Spinal cord (tissue), 10 donors: Measurements from ENCODE around the gene RFTN1. TPM values are rescaled to one million over a fixed set of nuclear protein-coding genes. Genes with fewer than 3 reads are reported as not detected.

ENCODE experiments used
- DNase-seq, 6 donors: peaks; one replicate each; pipeline versions ENCODE4 v3.0.0 to v3.0.0-alpha.2; 2013 to 2015; ENCODE audit warnings: low spot score in 6 of 6, low read depth in 4 of 6
- H3K27ac ChIP-seq: one replicate; pipeline ENCODE4 v1.5.1; 2013; ENCODE audit warnings: low read depth, low read length, control low read depth
- H3K27me3 ChIP-seq: one replicate; pipeline ENCODE4 v1.6.1; 2013; ENCODE audit warnings: low read length; ENCODE audit not compliant: control insufficient read depth, insufficient read depth
- H3K36me3 ChIP-seq: one replicate; pipeline ENCODE4 v1.6.1; 2013; ENCODE audit warnings: low read length; ENCODE audit not compliant: control insufficient read depth, insufficient read depth
- H3K4me1 ChIP-seq: one replicate; pipeline ENCODE4 v1.6.1; 2013; ENCODE audit warnings: low read length; ENCODE audit not compliant: control insufficient read depth, insufficient read depth
- H3K4me3 ChIP-seq: one replicate; pipeline ENCODE4 v1.5.1; 2013; ENCODE audit warnings: low read depth, low read length, control low read depth
- H3K9me3 ChIP-seq: one replicate; pipeline ENCODE4 v1.6.1; 2013; ENCODE audit warnings: low read length; ENCODE audit not compliant: control insufficient read depth, insufficient read depth
- WGBS: methylation state at CpG from one replicate; pipeline ENCODE4 v1.1.5; 2013; ENCODE audit warnings: missing lambda C conversion rate; ENCODE audit not compliant: insufficient coverage; 5-methylcytosine and 5-hydroxymethylcytosine counted together
- polyA plus RNA-seq, 2 donors: library from polyadenylated mRNA; unstranded; fragments of 120-200 nt; gene quantifications; one replicate each; pipeline ENCODE4 v1.2.1, GENCODE V29; 2013; ENCODE audit not compliant: insufficient read length in 2 of 2
- total RNA-seq, 2 donors: library from RNA; depleted of rRNA in 1 of 2; stranded (reverse); fragments of 120-200 nt in 1 of 2; fragments of >200 nt in 1 of 2; gene quantifications; one replicate each; pipeline versions ENCODE4 v1.2.3 to v1.2.4, GENCODE V29; 2013 to 2014
- donor health status: healthy.

Gene RFTN1
- total and polyA plus RNA-seq, 4 donors, result 15.6 to 26.8 (median 25.7) TPM

DNA sequence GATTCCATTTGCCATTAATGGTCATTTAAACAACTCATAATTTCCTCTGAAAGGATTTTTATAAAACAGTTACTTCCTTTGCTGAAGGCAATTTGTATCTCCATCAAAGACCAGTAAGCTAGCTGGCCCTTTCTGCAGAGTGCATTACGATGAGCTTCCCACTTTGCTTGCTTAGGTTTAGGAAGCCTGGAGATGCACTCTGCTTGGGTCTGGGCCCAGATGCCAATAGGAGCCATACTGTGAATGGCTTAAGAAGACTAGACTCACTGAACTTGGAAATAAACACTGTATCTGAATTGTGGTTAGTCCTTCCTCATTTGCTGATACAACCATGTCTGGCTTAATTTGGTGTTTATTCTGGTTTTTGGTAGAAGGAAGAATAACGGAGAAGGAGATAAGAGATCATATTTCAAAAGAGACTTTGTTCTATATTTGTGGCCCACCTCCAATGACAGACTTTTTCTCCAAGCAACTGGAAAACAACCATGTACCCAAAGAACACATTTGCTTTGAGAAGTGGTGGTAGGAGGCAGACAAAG, 210.4 kb downstream of the RFTN1 start:
- peak in 1 of 6 donors; percentile 37 for DNase-seq
- no peaks in the 10 kb centered on the region for H3K27me3 ChIP-seq
- H3K4me1 ChIP-seq, result peaks cover 18% of the 10 kb centered on the region
- WGBS, result 67% methylated on average over 1 of the region's 2 CpGs
- H3K9me3 ChIP-seq, result no peaks in the 10 kb centered on the region
- no peak overlapping the region for H3K27ac ChIP-seq
- H3K36me3 ChIP-seq, result peaks cover 4% of the 10 kb centered on the region
- no peak overlapping the region for H3K4me3 ChIP-seq

- peaks cover 19% of the 10 kb centered on the region for H3K4me1 ChIP-seq
- peaks cover 4% of the 10 kb centered on the region for H3K36me3 ChIP-seq
- H3K4me3 ChIP-seq, result no peak overlapping the region
- no peak overlapping the region for H3K27ac ChIP-seq
- WGBS, result 20% methylated on average over 5 of the region's 6 CpGs
- DNase-seq, result peak in 3 of 6 donors; percentile 33 to 88 (median 65)
- no peaks in the 10 kb centered on the region for H3K9me3 ChIP-seq
- H3K27me3 ChIP-seq, result no peaks in the 10 kb centered on the region
Observed at GRCh38 chr3:16302082-16302631, 211.3 kb downstream of the RFTN1 start.

DNA sequence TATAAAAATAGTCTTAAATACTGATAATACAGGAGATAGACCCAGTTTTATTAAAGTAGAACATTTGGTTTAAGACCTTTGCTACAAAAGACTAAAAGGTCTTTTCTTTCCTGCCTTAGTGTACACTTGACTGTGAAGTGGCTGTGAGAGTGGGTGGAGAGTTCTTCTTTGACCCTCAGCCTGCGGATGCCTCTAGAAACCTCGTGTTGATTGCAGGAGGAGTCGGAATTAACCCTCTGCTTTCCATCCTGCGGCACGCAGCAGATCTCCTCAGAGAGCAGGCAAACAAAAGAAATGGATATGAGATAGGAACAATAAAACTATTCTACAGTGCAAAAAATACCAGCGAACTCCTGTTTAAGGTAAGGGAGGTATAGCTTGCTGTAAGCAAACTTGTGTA, 212.0 kb downstream of the RFTN1 start:
- Histone ChIP-seq H3K27ac (no peak overlapping the region), H3K4me1 (peaks cover 19% of the 10 kb centered on the region), H3K27me3 (no peaks in the 10 kb centered on the region), H3K36me3 (peaks cover 4% of the 10 kb centered on the region), H3K4me3 (no peak overlapping the region), H3K9me3 (no peaks in the 10 kb centered on the region)
- no CpG with 5 or more reads among the region's 6 CpGs for WGBS
- DNase-seq, result peak in 1 of 6 donors; percentile 67

- Histone ChIP-seq H3K4me1 (peaks cover 19% of the 10 kb centered on the region), H3K27me3 (no peaks in the 10 kb centered on the region), H3K4me3 (no peak overlapping the region), H3K27ac (no peak overlapping the region), H3K9me3 (no peaks in the 10 kb centered on the region), H3K36me3 (peaks cover 4% of the 10 kb centered on the region)
- no CpG with 5 or more reads among the region's 2 CpGs for WGBS
- DNase-seq, result no peak
Observed at GRCh38 chr3:16300881-16301359, 212.6 kb downstream of the RFTN1 start.

GRCh38 chr3:16300307-16300706, 213.2 kb downstream of the RFTN1 start:
- 60% methylated on average over 1 of the region's 2 CpGs for WGBS
- DNase-seq, result no peak
- H3K27me3 ChIP-seq, result no peaks in the 10 kb centered on the region
- H3K4me1 ChIP-seq, result peaks cover 19% of the 10 kb centered on the region
- peaks cover 4% of the 10 kb centered on the region for H3K36me3 ChIP-seq
- H3K4me3 ChIP-seq, result no peak overlapping the region
- H3K9me3 ChIP-seq, result no peaks in the 10 kb centered on the region
- no peak overlapping the region for H3K27ac ChIP-seq

DNA sequence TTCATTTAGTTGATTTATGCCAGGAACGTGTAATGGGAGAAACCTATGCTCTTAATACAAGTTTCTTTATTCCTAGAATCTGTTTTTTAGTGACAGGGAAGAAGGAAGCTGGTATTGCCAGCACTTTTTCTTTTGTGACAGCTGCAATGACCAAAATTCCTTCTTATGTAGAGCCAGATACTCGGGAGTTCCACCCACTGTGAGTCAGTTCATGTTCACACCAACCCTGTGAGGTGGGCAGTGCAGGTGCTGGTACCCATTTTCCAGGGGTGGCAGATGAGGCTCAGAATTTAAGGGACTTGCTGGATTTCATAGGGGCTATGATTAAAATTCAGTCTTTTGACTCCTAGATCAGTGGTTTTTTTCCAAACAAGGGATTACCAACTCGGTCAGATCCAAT, 213.8 kb downstream of the RFTN1 start:
- no peaks in the 10 kb centered on the region for H3K27me3 ChIP-seq
- H3K4me3 ChIP-seq, result no peak overlapping the region
- no peaks in the 10 kb centered on the region for H3K9me3 ChIP-seq
- DNase-seq, result no peak
- WGBS, result 86% methylated on average over 1 of the region's 3 CpGs
- H3K4me1 ChIP-seq, result peaks cover 14% of the 10 kb centered on the region
- H3K36me3 ChIP-seq, result no peaks in the 10 kb centered on the region
- no peak overlapping the region for H3K27ac ChIP-seq

DNA sequence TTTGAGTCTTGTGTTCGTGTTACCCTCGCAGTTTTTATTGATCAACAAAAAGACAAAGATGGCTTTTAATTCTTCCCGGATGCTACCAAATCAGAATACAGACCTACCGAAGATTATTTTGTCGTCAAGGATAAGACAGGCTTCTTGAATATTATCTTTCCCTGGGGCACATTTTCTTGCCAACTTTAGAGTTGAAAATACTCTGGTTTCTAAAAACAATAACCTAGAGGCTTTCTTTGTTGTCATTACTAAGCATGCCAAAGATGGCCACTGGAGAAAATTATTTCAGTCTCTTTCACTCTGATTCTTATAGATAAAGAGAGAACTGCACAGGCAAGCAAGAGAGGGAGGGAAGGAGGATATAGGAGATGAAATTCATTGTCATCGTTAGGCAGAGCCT, 214.6 kb downstream of the RFTN1 start:
- Histone ChIP-seq H3K27ac (no peak overlapping the region), H3K27me3 (no peaks in the 10 kb centered on the region), H3K36me3 (no peaks in the 10 kb centered on the region), H3K9me3 (no peaks in the 10 kb centered on the region), H3K4me3 (no peak overlapping the region), H3K4me1 (peaks cover 14% of the 10 kb centered on the region)
- WGBS, result 87% methylated on average over 4 of the region's 6 CpGs
- peak in 1 of 6 donors; percentile 48 for DNase-seq

DNA sequence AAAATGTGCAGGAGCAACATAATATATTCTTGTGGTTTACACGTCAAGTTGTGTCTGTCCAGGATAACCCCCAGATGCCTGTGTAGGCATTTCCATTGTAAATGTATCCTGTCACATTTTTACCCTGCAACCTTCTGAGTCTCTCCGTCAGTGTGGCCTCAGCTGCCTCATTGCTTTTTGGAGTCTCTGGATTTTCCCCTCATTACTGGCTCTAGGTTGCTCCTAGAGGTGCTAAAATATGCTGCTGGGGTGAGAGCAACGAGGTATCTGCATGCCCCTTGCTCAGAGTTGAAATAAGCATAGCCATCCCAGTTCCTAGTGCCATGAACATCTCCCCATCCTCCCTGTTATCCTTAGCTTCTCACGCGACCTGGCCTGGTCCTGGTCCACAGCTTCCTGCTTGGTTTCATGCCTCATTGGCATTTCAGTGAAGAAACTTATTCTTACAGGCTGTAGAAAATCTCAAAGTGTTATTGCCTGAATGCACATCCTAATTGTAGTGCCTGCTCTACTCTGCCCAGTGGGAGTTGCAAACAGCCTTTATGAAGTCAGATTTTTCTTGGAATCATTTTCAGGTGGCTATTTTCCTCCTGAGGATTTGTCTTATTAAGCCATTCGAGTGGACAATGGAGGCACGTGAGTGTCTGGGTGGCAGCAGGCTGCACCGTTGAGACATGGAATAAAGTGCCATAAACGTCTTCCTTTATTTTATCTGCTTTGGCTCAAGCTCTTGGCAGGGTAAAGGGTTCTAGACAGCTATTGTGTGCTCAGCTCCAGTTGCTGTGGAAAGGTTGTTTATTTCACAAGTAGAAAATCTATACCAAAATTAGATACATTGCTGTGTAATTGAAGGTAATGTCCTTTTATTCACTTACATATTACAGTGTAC, 215.3 kb downstream of the RFTN1 start:
- H3K36me3 ChIP-seq, result no peaks in the 10 kb centered on the region
- H3K4me3 ChIP-seq, result no peak overlapping the region
- H3K27ac ChIP-seq, result no peak overlapping the region
- H3K9me3 ChIP-seq, result no peaks in the 10 kb centered on the region
- DNase-seq, result peak in 1 of 6 donors; percentile 76
- H3K27me3 ChIP-seq, result no peaks in the 10 kb centered on the region
- 50% methylated on average over 7 of the region's 9 CpGs for WGBS
- H3K4me1 ChIP-seq, result peaks cover 14% of the 10 kb centered on the region

DNA sequence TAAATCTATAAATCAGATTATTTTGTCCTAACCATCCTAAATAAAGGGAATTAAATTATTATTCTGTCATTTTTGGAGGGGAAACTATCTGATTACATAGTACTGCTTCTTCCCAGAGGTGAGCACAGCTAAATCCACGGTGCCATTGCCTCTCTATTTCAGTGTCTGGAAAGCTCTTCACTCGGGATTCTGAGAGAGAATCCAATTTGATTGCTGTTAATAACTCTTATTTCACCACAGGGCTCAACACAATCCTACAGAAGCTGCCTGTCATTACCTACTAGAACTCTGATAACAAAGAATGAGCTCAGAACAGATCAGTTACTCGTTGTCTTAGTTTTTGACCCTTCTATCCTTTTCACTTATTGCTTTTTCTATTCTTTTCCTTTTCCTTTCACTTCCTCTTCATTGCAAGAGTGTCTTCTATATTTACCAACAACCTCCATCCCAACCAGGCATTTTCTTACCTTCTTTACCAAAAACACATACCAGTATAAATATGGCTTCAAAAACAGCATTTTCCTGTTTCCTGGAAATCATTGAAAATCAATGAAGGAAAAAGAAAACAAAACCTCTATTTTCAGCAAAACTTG, 218.1 kb downstream of the RFTN1 start:
- Histone ChIP-seq H3K4me3 (no peak overlapping the region), H3K4me1 (peaks cover 6% of the 10 kb centered on the region), H3K27ac (no peak overlapping the region), H3K9me3 (no peaks in the 10 kb centered on the region), H3K27me3 (no peaks in the 10 kb centered on the region), H3K36me3 (no peaks in the 10 kb centered on the region)
- DNase-seq, result peak in 1 of 6 donors; percentile 46
- WGBS, result 89% methylated on average over 1 of the region's 3 CpGs
